IPS-11a (cell line): ENCODE measurements around the gene MUC22.
"Not testable (repeated sequence)": the region's sequence is repeated elsewhere in the genome, so short reads cannot be mapped to it uniquely, and the experiment has no call there.

Source experiments
- H3K4me3 ChIP-seq: one replicate; pipeline ENCODE4 v1.5.1; 2013; ENCODE audit warnings: low read depth, low read length, control low read depth

Gene MUC22

GRCh38 chr6:31010393-31011060 is at the start of gene MUC22:
Gene MUC22, plus strand, starts transcription at chr6:31010474. Its CDS starts 233 bp downstream, at chr6:31010707.
- no peak within 1 kb of the TSS for H3K4me3 ChIP-seq

- no peak overlapping the region for H3K4me3 ChIP-seq
Measured at GRCh38 chr6:30960907-30961673, 49.2 kb upstream of the MUC22 start.

- no peak overlapping the region for H3K4me3 ChIP-seq
Measured at GRCh38 chr6:30962716-30963115, 47.6 kb upstream of the MUC22 start.

GRCh38 chr6:30963641-30964040 is 46.6 kb upstream of the MUC22 start:
- H3K4me3 ChIP-seq = no peak overlapping the region

- H3K4me3 ChIP-seq = no peak overlapping the region
Measured at GRCh38 chr6:30964075-30964474, 46.2 kb upstream of the MUC22 start.

GRCh38 chr6:30965140-30965601 is 45.1 kb upstream of the MUC22 start:
- no peak overlapping the region for H3K4me3 ChIP-seq

- H3K4me3 ChIP-seq = no peak overlapping the region
Measured at GRCh38 chr6:30966154-30966553, 44.1 kb upstream of the MUC22 start.

GRCh38 chr6:30969171-30969570 is 41.1 kb upstream of the MUC22 start:
- not testable (repeated sequence) for H3K4me3 ChIP-seq

GRCh38 chr6:30970946-30971345 is 39.3 kb upstream of the MUC22 start:
- no peak overlapping the region for H3K4me3 ChIP-seq

GRCh38 chr6:30972816-30973215 is 37.5 kb upstream of the MUC22 start:
- no peak overlapping the region for H3K4me3 ChIP-seq

- H3K4me3 ChIP-seq = no peak overlapping the region
Measured at GRCh38 chr6:30974490-30975252, 35.6 kb upstream of the MUC22 start.

GRCh38 chr6:30979141-30979540 is 31.1 kb upstream of the MUC22 start:
- H3K4me3 ChIP-seq = no peak overlapping the region

GRCh38 chr6:30979690-30980089 is 30.6 kb upstream of the MUC22 start:
- no peak overlapping the region for H3K4me3 ChIP-seq

- H3K4me3 ChIP-seq = no peak overlapping the region
Measured at GRCh38 chr6:30981942-30982772, 28.1 kb upstream of the MUC22 start.

- no peak within 1 kb of the TSS for H3K4me3 ChIP-seq
Measured at GRCh38 chr6:30983439-30983838, 26.8 kb upstream of the MUC22 start, which contains the start of gene MUC21. Gene MUC21, plus strand, starts transcription at chr6:30983718. Its CDS starts 241 bp downstream, at chr6:30983959.

- H3K4me3 ChIP-seq = no peak overlapping the region
Measured at GRCh38 chr6:30985490-30985889, 24.8 kb upstream of the MUC22 start.

- H3K4me3 ChIP-seq = no peak overlapping the region
Measured at GRCh38 chr6:30987304-30987703, 23.0 kb upstream of the MUC22 start.

GRCh38 chr6:30988209-30988825 is 22.0 kb upstream of the MUC22 start:
- H3K4me3 ChIP-seq = no peak overlapping the region

GRCh38 chr6:30990422-30991086 is 19.7 kb upstream of the MUC22 start:
- no peak overlapping the region for H3K4me3 ChIP-seq

GRCh38 chr6:30991891-30992290 is 18.4 kb upstream of the MUC22 start:
- no peak overlapping the region for H3K4me3 ChIP-seq
